Activated naive CD4-positive, alpha-beta T cell treated with anti-CD3 and anti-CD28 coated beads, Interleukin-2, amount 50 U/mL, for 24 hours (primary cell): ENCODE data around the gene SLC22A3.
"Not testable (repeated sequence)": the region's sequence is repeated elsewhere in the genome, so short reads cannot be mapped to it uniquely, and the experiment has no call there.

Experiments used
- H3K27ac Mint-ChIP-seq: one replicate; pipeline ENCODE4 v1.8.0; 2021; ENCODE audit warnings: mild to moderate bottlenecking, mixed read lengths
- H3K27me3 Mint-ChIP-seq: one replicate; pipeline ENCODE4 v1.8.0; 2021; ENCODE audit warnings: mixed read lengths
- H3K36me3 Mint-ChIP-seq: one replicate; pipeline ENCODE4 v1.8.0; 2021; ENCODE audit warnings: mixed read lengths
- H3K4me1 Mint-ChIP-seq: one replicate; pipeline ENCODE4 v1.8.0; 2021; ENCODE audit warnings: mixed read lengths
- H3K4me3 Mint-ChIP-seq: one replicate; pipeline ENCODE4 v1.8.0; 2021; ENCODE audit warnings: mild to moderate bottlenecking, mixed read lengths
- H3K9me3 Mint-ChIP-seq: one replicate; pipeline ENCODE4 v1.8.0; 2021; ENCODE audit warnings: mixed read lengths

The SLC22A3 gene

GRCh38 chr6:160378882-160379281, 30.7 kb downstream of the SLC22A3 start:
- peaks cover 4% of the 10 kb centered on the region for H3K9me3 Mint-ChIP-seq
- no peak overlapping the region for H3K27ac Mint-ChIP-seq
- H3K4me1 Mint-ChIP-seq: no peaks in the 10 kb centered on the region
- peaks cover 2% of the 10 kb centered on the region for H3K36me3 Mint-ChIP-seq
- no peak overlapping the region for H3K4me3 Mint-ChIP-seq
- peaks cover 5% of the 10 kb centered on the region for H3K27me3 Mint-ChIP-seq

- Mint-ChIP-seq H3K27me3 (peaks cover 6% of the 10 kb centered on the region), H3K27ac (no peak overlapping the region), H3K4me1 (no peaks in the 10 kb centered on the region), H3K4me3 (no peak overlapping the region), H3K36me3 (peaks cover 2% of the 10 kb centered on the region), H3K9me3 (peaks cover 4% of the 10 kb centered on the region)
These were observed 31.3 kb downstream of the SLC22A3 start for GRCh38 chr6:160379466-160379865.

GRCh38 chr6:160382946-160383345, 34.8 kb downstream of the SLC22A3 start:
- H3K36me3 Mint-ChIP-seq: peaks cover 2% of the 10 kb centered on the region
- H3K27me3 Mint-ChIP-seq: peaks cover 5% of the 10 kb centered on the region
- H3K9me3 Mint-ChIP-seq: peaks cover 4% of the 10 kb centered on the region
- no peaks in the 10 kb centered on the region for H3K4me1 Mint-ChIP-seq
- no peak overlapping the region for H3K27ac Mint-ChIP-seq
- no peak overlapping the region for H3K4me3 Mint-ChIP-seq

- Mint-ChIP-seq H3K36me3 (peaks cover 2% of the 10 kb centered on the region), H3K27me3 (peaks cover 2% of the 10 kb centered on the region), H3K9me3 (peaks cover 4% of the 10 kb centered on the region), H3K4me3 (no peak overlapping the region), H3K4me1 (no peaks in the 10 kb centered on the region), H3K27ac (no peak overlapping the region)
These were observed 38.8 kb downstream of the SLC22A3 start for GRCh38 chr6:160386869-160387530.

- Mint-ChIP-seq H3K36me3 (no peaks in the 10 kb centered on the region), H3K4me3 (no peak overlapping the region), H3K27me3 (peaks cover 2% of the 10 kb centered on the region), H3K27ac (no peak overlapping the region), H3K9me3 (peaks cover 4% of the 10 kb centered on the region), H3K4me1 (no peaks in the 10 kb centered on the region)
These were observed 39.9 kb downstream of the SLC22A3 start for GRCh38 chr6:160387916-160388643.

GRCh38 chr6:160388922-160389321, 40.7 kb downstream of the SLC22A3 start:
- Mint-ChIP-seq H3K9me3 (no peaks in the 10 kb centered on the region), H3K36me3 (no peaks in the 10 kb centered on the region), H3K27me3 (peaks cover 5% of the 10 kb centered on the region), H3K4me1 (no peaks in the 10 kb centered on the region), H3K4me3 (no peak overlapping the region), H3K27ac (no peak overlapping the region)

- Mint-ChIP-seq H3K36me3 (no peaks in the 10 kb centered on the region), H3K27ac (no peak overlapping the region), H3K4me1 (no peaks in the 10 kb centered on the region), H3K9me3 (no peaks in the 10 kb centered on the region), H3K27me3 (peaks cover 3% of the 10 kb centered on the region), H3K4me3 (no peak overlapping the region)
These were observed 43.4 kb downstream of the SLC22A3 start for GRCh38 chr6:160391419-160392116.

GRCh38 chr6:160393442-160393841, 45.3 kb downstream of the SLC22A3 start:
- H3K27ac Mint-ChIP-seq, H3K4me1 Mint-ChIP-seq, H3K27me3 Mint-ChIP-seq, H3K4me3 Mint-ChIP-seq, H3K9me3 Mint-ChIP-seq, H3K36me3 Mint-ChIP-seq: not testable (repeated sequence)

- H3K9me3 Mint-ChIP-seq: no peaks in the 10 kb centered on the region
- H3K4me1 Mint-ChIP-seq: no peaks in the 10 kb centered on the region
- H3K27me3 Mint-ChIP-seq: peaks cover 4% of the 10 kb centered on the region
- no peak overlapping the region for H3K4me3 Mint-ChIP-seq
- H3K36me3 Mint-ChIP-seq: no peaks in the 10 kb centered on the region
- no peak overlapping the region for H3K27ac Mint-ChIP-seq
These were observed 45.9 kb downstream of the SLC22A3 start for GRCh38 chr6:160393891-160394653.

GRCh38 chr6:160394654-160395035, 46.5 kb downstream of the SLC22A3 start:
- no peaks in the 10 kb centered on the region for H3K4me1 Mint-ChIP-seq
- H3K27ac Mint-ChIP-seq: no peak overlapping the region
- H3K36me3 Mint-ChIP-seq: no peaks in the 10 kb centered on the region
- no peaks in the 10 kb centered on the region for H3K9me3 Mint-ChIP-seq
- H3K27me3 Mint-ChIP-seq: peaks cover 4% of the 10 kb centered on the region
- no peak overlapping the region for H3K4me3 Mint-ChIP-seq

- Mint-ChIP-seq H3K27ac (no peak overlapping the region), H3K27me3 (peaks cover 4% of the 10 kb centered on the region), H3K9me3 (no peaks in the 10 kb centered on the region)
These were observed 47.0 kb downstream of the SLC22A3 start for GRCh38 chr6:160395187-160395586.

GRCh38 chr6:160396292-160396691, 48.1 kb downstream of the SLC22A3 start:
- Mint-ChIP-seq H3K27ac (no peak overlapping the region), H3K4me1 (peaks cover 4% of the 10 kb centered on the region), H3K27me3 (peaks cover 8% of the 10 kb centered on the region), H3K4me3 (no peak overlapping the region), H3K9me3 (no peaks in the 10 kb centered on the region), H3K36me3 (no peaks in the 10 kb centered on the region)

More at GRCh38 chr6:160395187-160395586, 47.0 kb downstream of the SLC22A3 start:
- H3K4me1 Mint-ChIP-seq: no peaks in the 10 kb centered on the region
- no peak overlapping the region for H3K4me3 Mint-ChIP-seq
- no peaks in the 10 kb centered on the region for H3K36me3 Mint-ChIP-seq

GRCh38 chr6:160398674-160399271, 50.6 kb downstream of the SLC22A3 start:
- Mint-ChIP-seq H3K36me3 (no peaks in the 10 kb centered on the region), H3K27ac (no peak overlapping the region), H3K9me3 (no peaks in the 10 kb centered on the region), H3K4me1 (peaks cover 4% of the 10 kb centered on the region), H3K4me3 (no peak overlapping the region), H3K27me3 (peaks cover 6% of the 10 kb centered on the region)

GRCh38 chr6:160400446-160400845, 52.3 kb downstream of the SLC22A3 start:
- Mint-ChIP-seq H3K27me3 (peaks cover 6% of the 10 kb centered on the region), H3K27ac (no peak overlapping the region), H3K9me3 (no peaks in the 10 kb centered on the region), H3K4me3 (no peak overlapping the region), H3K36me3 (no peaks in the 10 kb centered on the region), H3K4me1 (peaks cover 4% of the 10 kb centered on the region)

- H3K36me3 Mint-ChIP-seq: no peaks in the 10 kb centered on the region
- no peak overlapping the region for H3K4me3 Mint-ChIP-seq
- no peaks in the 10 kb centered on the region for H3K4me1 Mint-ChIP-seq
- H3K9me3 Mint-ChIP-seq: no peaks in the 10 kb centered on the region
- H3K27me3 Mint-ChIP-seq: peaks cover 3% of the 10 kb centered on the region
- no peak overlapping the region for H3K27ac Mint-ChIP-seq
These were observed 60.4 kb downstream of the SLC22A3 start for GRCh38 chr6:160408528-160408927.
